ENCODE results near the gene COL4A1.
A peak's percentile ranks its signal among the peaks of the same experiment; 100 is the strongest.

The COL4A1 gene

GRCh38 chr13:110300090-110300815 lies 6.7 kb downstream of the COL4A1 start:
- Histone ChIP-seq H3K4me1 (ENCODE audit: control insufficient read depth, insufficient read depth, low read length) (peaks cover 87% of the 10 kb centered on the region), H3K4me3 (ENCODE audit: low read length in 2 of 2) (no peak overlapping the region), H3K9ac (ENCODE audit: low read length in 2 of 2) (no peak overlapping the region), H3K9me3 (ENCODE audit: control insufficient read depth in 2 of 2, low read length in 2 of 2) (no peaks in the 10 kb centered on the region), H3K36me3 (ENCODE audit: control insufficient read depth in 2 of 2, insufficient read depth in 2 of 2, low read length in 2 of 2) (peaks cover 4 to 7% of the 10 kb centered on the region in 2 donors), H3K27ac (ENCODE audit: low read length) (no peak overlapping the region), H3K27me3 (ENCODE audit: control insufficient read depth in 1 of 2, insufficient read depth in 2 of 2, low read length in 2 of 2) (no peaks in the 10 kb centered on the region)

- H3K4me3 ChIP-seq (ENCODE audit: low read length in 2 of 2) = peak overlapping the region in 1 of 2 donors; percentile 59
- no peaks in the 10 kb centered on the region for H3K27me3 ChIP-seq (ENCODE audit: control insufficient read depth in 1 of 2, insufficient read depth in 2 of 2, low read length in 2 of 2)
- H3K27ac ChIP-seq (ENCODE audit: low read length) = peak overlapping the region; percentile 74
- peaks cover 79% of the 10 kb centered on the region for H3K4me1 ChIP-seq (ENCODE audit: control insufficient read depth, insufficient read depth, low read length)
- peak overlapping the region in 1 of 2 donors; percentile 36 for H3K9ac ChIP-seq (ENCODE audit: low read length in 2 of 2)
- H3K36me3 ChIP-seq (ENCODE audit: control insufficient read depth in 2 of 2, insufficient read depth in 2 of 2, low read length in 2 of 2) = peaks cover 4 to 7% of the 10 kb centered on the region in 2 donors
- no peaks in the 10 kb centered on the region for H3K9me3 ChIP-seq (ENCODE audit: control insufficient read depth in 2 of 2, low read length in 2 of 2)
These were observed 7.6 kb downstream of the COL4A1 start for GRCh38 chr13:110299283-110299840.

GRCh38 chr13:110298505-110299282 lies 8.3 kb downstream of the COL4A1 start:
- H3K9me3 ChIP-seq (ENCODE audit: control insufficient read depth in 2 of 2, low read length in 2 of 2) = no peaks in the 10 kb centered on the region
- peak overlapping the region; percentile 18 to 59 for H3K4me3 ChIP-seq (ENCODE audit: low read length in 2 of 2)
- peaks cover 4 to 6% of the 10 kb centered on the region in 2 donors for H3K36me3 ChIP-seq (ENCODE audit: control insufficient read depth in 2 of 2, insufficient read depth in 2 of 2, low read length in 2 of 2)
- H3K4me1 ChIP-seq (ENCODE audit: control insufficient read depth, insufficient read depth, low read length) = peaks cover 79% of the 10 kb centered on the region
- peak overlapping the region; percentile 74 for H3K27ac ChIP-seq (ENCODE audit: low read length)
- no peaks in the 10 kb centered on the region for H3K27me3 ChIP-seq (ENCODE audit: control insufficient read depth in 1 of 2, insufficient read depth in 2 of 2, low read length in 2 of 2)
- H3K9ac ChIP-seq (ENCODE audit: low read length in 2 of 2) = peak overlapping the region; percentile 27 to 58

GRCh38 chr13:110297766-110298504 lies 9.0 kb downstream of the COL4A1 start:
- peak overlapping the region; percentile 23 to 59 for H3K4me3 ChIP-seq (ENCODE audit: low read length in 2 of 2)
- peaks cover 2% of the 10 kb centered on the region in 2 donors for H3K36me3 ChIP-seq (ENCODE audit: control insufficient read depth in 2 of 2, insufficient read depth in 2 of 2, low read length in 2 of 2)
- H3K27me3 ChIP-seq (ENCODE audit: control insufficient read depth in 1 of 2, insufficient read depth in 2 of 2, low read length in 2 of 2) = no peaks in the 10 kb centered on the region
- no peaks in the 10 kb centered on the region for H3K9me3 ChIP-seq (ENCODE audit: control insufficient read depth in 2 of 2, low read length in 2 of 2)
- peak overlapping the region; percentile 74 for H3K27ac ChIP-seq (ENCODE audit: low read length)
- H3K9ac ChIP-seq (ENCODE audit: low read length in 2 of 2) = peak overlapping the region; percentile 27 to 58
- H3K4me1 ChIP-seq (ENCODE audit: control insufficient read depth, insufficient read depth, low read length) = peaks cover 78% of the 10 kb centered on the region

- peaks cover 2% of the 10 kb centered on the region in 2 donors for H3K36me3 ChIP-seq (ENCODE audit: control insufficient read depth in 2 of 2, insufficient read depth in 2 of 2, low read length in 2 of 2)
- H3K9me3 ChIP-seq (ENCODE audit: control insufficient read depth in 2 of 2, low read length in 2 of 2) = no peaks in the 10 kb centered on the region
- H3K27ac ChIP-seq (ENCODE audit: low read length) = peak overlapping the region; percentile 49
- peaks cover 74% of the 10 kb centered on the region for H3K4me1 ChIP-seq (ENCODE audit: control insufficient read depth, insufficient read depth, low read length)
- no peak overlapping the region for H3K9ac ChIP-seq (ENCODE audit: low read length in 2 of 2)
- H3K4me3 ChIP-seq (ENCODE audit: low read length in 2 of 2) = no peak overlapping the region
- no peaks in the 10 kb centered on the region for H3K27me3 ChIP-seq (ENCODE audit: control insufficient read depth in 1 of 2, insufficient read depth in 2 of 2, low read length in 2 of 2)
These were observed 9.9 kb downstream of the COL4A1 start for GRCh38 chr13:110297011-110297410.

GRCh38 chr13:110294622-110295021 lies 12.3 kb downstream of the COL4A1 start:
- Histone ChIP-seq H3K4me1 (ENCODE audit: control insufficient read depth, insufficient read depth, low read length) (peaks cover 69% of the 10 kb centered on the region), H3K9ac (ENCODE audit: low read length in 2 of 2) (no peak overlapping the region), H3K27me3 (ENCODE audit: control insufficient read depth in 1 of 2, insufficient read depth in 2 of 2, low read length in 2 of 2) (no peaks in the 10 kb centered on the region)

GRCh38 chr13:110294146-110294545 lies 12.8 kb downstream of the COL4A1 start:
- H3K4me1 ChIP-seq (ENCODE audit: control insufficient read depth, insufficient read depth, low read length) = peaks cover 69% of the 10 kb centered on the region
- peaks cover 2 to 3% of the 10 kb centered on the region in 2 donors for H3K36me3 ChIP-seq (ENCODE audit: control insufficient read depth in 2 of 2, insufficient read depth in 2 of 2, low read length in 2 of 2)
- no peaks in the 10 kb centered on the region for H3K9me3 ChIP-seq (ENCODE audit: control insufficient read depth in 2 of 2, low read length in 2 of 2)
- no peak overlapping the region for H3K9ac ChIP-seq (ENCODE audit: low read length in 2 of 2)
- no peaks in the 10 kb centered on the region for H3K27me3 ChIP-seq (ENCODE audit: control insufficient read depth in 1 of 2, insufficient read depth in 2 of 2, low read length in 2 of 2)
- H3K4me3 ChIP-seq (ENCODE audit: low read length in 2 of 2) = no peak overlapping the region
- no peak overlapping the region for H3K27ac ChIP-seq (ENCODE audit: low read length)

More at GRCh38 chr13:110294622-110295021, 12.3 kb downstream of the COL4A1 start:
- Histone ChIP-seq H3K36me3 (ENCODE audit: control insufficient read depth in 2 of 2, insufficient read depth in 2 of 2, low read length in 2 of 2) (peaks cover 0 to 2% of the 10 kb centered on the region in 2 donors), H3K9me3 (ENCODE audit: control insufficient read depth in 2 of 2, low read length in 2 of 2) (no peaks in the 10 kb centered on the region), H3K27ac (ENCODE audit: low read length) (no peak overlapping the region), H3K4me3 (ENCODE audit: low read length in 2 of 2) (no peak overlapping the region)

- peak overlapping the region; percentile 89 for H3K27ac ChIP-seq (ENCODE audit: low read length)
- H3K36me3 ChIP-seq (ENCODE audit: control insufficient read depth in 2 of 2, insufficient read depth in 2 of 2, low read length in 2 of 2) = peaks cover 2 to 5% of the 10 kb centered on the region in 2 donors
- no peak overlapping the region for H3K9ac ChIP-seq (ENCODE audit: low read length in 2 of 2)
- H3K4me1 ChIP-seq (ENCODE audit: control insufficient read depth, insufficient read depth, low read length) = peaks cover 64% of the 10 kb centered on the region
- H3K4me3 ChIP-seq (ENCODE audit: low read length in 2 of 2) = peak overlapping the region in 1 of 2 donors; percentile 15
- H3K27me3 ChIP-seq (ENCODE audit: control insufficient read depth in 1 of 2, insufficient read depth in 2 of 2, low read length in 2 of 2) = no peaks in the 10 kb centered on the region
- H3K9me3 ChIP-seq (ENCODE audit: control insufficient read depth in 2 of 2, low read length in 2 of 2) = no peaks in the 10 kb centered on the region
These were observed 13.3 kb downstream of the COL4A1 start for GRCh38 chr13:110293649-110294048.

- Histone ChIP-seq H3K9ac (ENCODE audit: low read length in 2 of 2) (no peak overlapping the region), H3K27ac (ENCODE audit: low read length) (peak overlapping the region; percentile 89), H3K27me3 (ENCODE audit: control insufficient read depth in 1 of 2, insufficient read depth in 2 of 2, low read length in 2 of 2) (no peaks in the 10 kb centered on the region), H3K9me3 (ENCODE audit: control insufficient read depth in 2 of 2, low read length in 2 of 2) (no peaks in the 10 kb centered on the region), H3K4me3 (ENCODE audit: low read length in 2 of 2) (no peak overlapping the region), H3K36me3 (ENCODE audit: control insufficient read depth in 2 of 2, insufficient read depth in 2 of 2, low read length in 2 of 2) (peaks cover 2 to 5% of the 10 kb centered on the region in 2 donors), H3K4me1 (ENCODE audit: control insufficient read depth, insufficient read depth, low read length) (peaks cover 58% of the 10 kb centered on the region)
These were observed 13.9 kb downstream of the COL4A1 start for GRCh38 chr13:110293037-110293436.

GRCh38 chr13:110291286-110291685 lies 15.7 kb downstream of the COL4A1 start:
- Histone ChIP-seq H3K27me3 (ENCODE audit: control insufficient read depth in 1 of 2, insufficient read depth in 2 of 2, low read length in 2 of 2) (no peaks in the 10 kb centered on the region), H3K9ac (ENCODE audit: low read length in 2 of 2) (no peak overlapping the region), H3K9me3 (ENCODE audit: control insufficient read depth in 2 of 2, low read length in 2 of 2) (no peaks in the 10 kb centered on the region), H3K4me3 (ENCODE audit: low read length in 2 of 2) (no peak overlapping the region), H3K36me3 (ENCODE audit: control insufficient read depth in 2 of 2, insufficient read depth in 2 of 2, low read length in 2 of 2) (peaks cover 0 to 5% of the 10 kb centered on the region in 2 donors), H3K27ac (ENCODE audit: low read length) (peak overlapping the region; percentile 89), H3K4me1 (ENCODE audit: control insufficient read depth, insufficient read depth, low read length) (peaks cover 66% of the 10 kb centered on the region)
